ENCODE results near the gene NAV1.

DNA sequence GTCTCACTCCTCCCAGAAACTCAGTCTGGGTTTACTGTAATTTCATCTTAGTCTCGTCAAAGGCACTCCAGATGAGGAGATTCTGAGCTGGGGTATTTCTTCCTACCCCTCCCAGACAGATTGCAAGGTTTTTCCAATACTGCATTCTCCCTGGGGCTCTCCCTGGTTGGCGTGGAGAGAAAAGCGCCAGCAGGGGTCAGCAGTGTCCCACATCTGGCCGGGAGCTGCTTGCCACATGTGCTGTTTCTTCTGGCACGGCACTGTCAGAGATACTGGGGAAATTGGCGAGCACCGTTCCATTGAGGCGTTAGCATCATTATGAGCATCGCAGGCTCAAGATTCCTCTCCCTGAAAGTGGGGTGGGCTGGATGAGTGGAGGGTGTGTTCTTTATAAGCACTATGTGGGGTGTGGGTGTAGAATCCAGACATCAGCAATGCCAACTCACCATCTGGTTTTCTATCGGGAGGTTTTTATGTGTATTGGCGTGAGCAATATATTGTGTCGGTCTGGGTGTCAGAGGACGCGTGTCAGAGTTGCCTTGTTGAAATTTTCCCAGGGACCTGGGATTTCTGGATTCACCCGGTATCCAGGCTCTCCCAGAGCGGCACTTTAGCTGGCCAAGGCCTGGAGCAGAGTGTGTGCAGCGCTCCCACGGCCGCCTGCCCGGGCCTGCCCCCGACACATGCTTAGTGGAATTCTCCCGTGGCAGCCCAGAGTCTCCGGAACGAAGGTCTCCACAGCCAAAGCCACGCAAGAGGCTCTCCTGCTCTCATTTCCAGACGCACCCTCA lies 8.0 kb upstream of the NAV1 start:
- TF ChIP-seq, protein P1, sequence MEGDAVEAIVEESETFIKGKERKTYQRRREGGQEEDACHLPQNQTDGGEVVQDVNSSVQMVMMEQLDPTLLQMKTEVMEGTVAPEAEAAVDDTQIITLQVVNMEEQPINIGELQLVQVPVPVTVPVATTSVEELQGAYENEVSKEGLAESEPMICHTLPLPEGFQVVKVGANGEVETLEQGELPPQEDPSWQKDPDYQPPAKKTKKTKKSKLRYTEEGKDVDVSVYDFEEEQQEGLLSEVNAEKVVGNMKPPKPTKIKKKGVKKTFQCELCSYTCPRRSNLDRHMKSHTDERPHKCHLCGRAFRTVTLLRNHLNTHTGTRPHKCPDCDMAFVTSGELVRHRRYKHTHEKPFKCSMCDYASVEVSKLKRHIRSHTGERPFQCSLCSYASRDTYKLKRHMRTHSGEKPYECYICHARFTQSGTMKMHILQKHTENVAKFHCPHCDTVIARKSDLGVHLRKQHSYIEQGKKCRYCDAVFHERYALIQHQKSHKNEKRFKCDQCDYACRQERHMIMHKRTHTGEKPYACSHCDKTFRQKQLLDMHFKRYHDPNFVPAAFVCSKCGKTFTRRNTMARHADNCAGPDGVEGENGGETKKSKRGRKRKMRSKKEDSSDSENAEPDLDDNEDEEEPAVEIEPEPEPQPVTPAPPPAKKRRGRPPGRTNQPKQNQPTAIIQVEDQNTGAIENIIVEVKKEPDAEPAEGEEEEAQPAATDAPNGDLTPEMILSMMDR (IDR thresholded peaks at IDR 0.05), result peak; percentile 52 to 86 (median 70)
- TF ChIP-seq POLR2A (IDR thresholded peaks at IDR 0.05), result no peak
